NCI-H1417 (cell line): ENCODE measurements around the gene MOB3A.
"Not testable (repeated sequence)": the region's sequence is repeated elsewhere in the genome, so short reads cannot be mapped to it uniquely, and the experiment has no call there.

ENCODE experiments used
- DNase-seq, 3 experiments: peaks; one replicate each; lab custom pipeline; 2025; lab: John Stamatoyannopoulos, UW

Gene MOB3A

DNA sequence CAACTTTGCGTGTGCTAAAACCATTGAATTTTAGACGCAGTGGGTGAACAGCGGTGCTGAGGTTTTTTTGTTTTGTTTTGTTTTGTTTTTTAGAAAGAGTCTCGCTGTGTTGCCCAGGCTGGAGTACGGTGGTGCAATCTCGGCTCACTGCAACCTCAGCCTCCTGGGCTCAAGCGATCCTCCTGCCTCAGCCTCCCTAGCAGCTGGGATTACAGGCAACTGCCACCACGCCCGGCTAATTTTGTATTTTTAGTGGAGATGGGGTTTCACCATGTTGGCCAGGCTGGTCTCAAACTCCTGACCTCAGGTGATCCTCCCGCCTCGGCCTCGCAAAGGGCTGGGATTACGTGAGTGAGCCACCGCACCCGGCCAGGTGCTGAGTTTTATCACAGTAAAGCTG lies 61.9 kb downstream of the MOB3A start:
- not testable (repeated sequence) for DNase-seq

DNA sequence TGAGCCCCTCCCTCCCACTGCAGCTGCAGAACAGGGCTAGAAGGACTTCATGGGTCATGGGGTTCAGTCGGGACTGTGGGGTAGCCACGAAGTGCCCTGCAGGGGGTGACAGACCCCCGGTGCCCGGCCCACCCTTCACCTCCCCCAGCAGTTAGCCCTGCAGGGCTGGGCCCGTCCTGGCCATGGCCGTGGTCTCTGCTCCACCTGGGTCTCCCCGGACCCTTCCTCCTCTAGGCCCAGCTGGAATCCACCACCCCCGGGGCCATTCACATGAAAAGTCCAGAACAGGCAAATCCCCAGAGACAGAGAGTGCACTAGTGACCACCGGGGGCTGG lies 62.3 kb downstream of the MOB3A start:
- DNase-seq: no peak

DNA sequence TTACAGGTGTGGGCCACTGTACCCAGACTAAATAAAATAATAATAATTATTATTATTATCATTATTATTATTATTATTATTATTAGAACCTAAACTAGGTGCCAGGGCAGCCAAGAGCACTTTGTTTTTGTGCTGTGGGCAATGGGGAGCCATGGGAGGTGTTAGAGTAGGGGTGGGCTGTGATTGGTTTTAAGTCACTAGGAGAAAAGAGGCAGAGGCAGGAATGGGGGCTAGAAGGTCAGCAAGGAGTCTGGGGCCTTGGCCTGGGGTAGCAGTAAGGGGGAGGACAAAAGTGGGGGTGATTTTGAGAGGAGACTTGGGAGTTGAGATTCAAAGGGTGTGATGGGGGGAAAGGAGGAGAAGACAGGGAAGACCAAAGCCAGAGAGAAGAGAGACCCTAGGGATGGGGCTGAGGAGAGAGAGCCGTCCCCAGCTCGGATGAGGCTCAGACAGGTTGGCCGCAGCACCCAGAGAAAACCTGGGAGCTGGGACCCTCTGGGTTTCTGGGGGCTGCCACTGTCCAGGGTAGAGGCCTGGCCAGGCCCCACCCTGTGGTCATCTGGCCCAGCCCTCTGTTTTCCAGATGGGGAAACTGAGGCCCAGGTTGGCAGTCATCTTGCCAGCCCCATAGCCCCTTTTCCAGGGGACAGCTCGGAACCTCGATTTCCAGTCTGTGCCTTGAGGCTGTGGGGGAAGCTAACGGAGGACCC lies 62.9 kb downstream of the MOB3A start:
- DNase-seq: no peak

DNA sequence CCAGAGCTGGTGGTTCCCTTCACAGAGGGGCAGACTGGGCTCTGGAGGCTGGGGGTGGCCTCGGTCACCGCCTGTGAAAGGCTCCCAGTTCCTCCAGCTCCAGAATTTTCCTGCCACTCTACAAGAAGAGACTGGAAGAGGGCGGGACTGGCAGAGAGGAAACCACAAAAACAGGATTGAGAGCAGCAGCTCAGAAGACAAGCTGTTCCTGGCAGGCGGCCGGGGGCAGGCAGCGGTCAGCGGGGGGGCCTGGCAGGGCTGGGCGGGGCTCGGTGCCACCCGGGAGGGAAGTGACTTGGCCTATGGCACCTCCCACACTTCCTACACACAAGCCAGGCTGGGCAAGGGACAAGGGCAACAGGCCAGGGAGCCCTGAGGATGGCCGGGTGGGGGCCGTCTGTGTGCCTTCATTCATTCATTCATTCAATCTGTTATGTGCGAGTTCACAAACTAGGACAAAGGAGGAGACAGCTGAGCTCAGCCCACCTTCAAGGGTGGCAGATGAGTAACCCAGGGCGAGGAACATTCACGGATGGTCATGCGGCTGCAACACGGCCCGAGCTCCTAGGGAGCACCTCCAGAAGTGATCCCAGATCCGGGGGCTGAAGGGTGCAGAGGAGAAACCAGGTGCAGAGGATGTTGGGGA lies 63.7 kb downstream of the MOB3A start:
- DNase-seq: peak; percentile 79 to 89 (median 83)

DNA sequence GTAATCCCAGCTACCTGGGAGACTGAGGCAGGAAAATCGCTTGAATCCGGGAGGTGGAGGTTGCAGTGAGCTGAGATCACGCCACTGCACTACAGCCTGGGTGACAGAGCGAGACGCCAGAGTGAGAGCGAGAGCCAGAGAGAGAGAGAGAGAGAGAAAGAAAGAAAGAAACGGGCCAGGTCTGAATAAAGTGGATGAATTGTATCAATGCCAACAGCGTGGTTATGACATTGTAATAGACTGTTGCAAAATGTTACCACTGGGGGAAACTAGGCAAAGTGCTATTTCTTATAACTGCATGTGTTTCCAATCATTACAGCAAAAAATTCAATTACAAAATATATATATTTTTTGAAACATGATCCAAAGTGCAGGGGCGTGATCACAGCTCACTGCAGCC lies 68.8 kb downstream of the MOB3A start:
- no peak for DNase-seq

DNA sequence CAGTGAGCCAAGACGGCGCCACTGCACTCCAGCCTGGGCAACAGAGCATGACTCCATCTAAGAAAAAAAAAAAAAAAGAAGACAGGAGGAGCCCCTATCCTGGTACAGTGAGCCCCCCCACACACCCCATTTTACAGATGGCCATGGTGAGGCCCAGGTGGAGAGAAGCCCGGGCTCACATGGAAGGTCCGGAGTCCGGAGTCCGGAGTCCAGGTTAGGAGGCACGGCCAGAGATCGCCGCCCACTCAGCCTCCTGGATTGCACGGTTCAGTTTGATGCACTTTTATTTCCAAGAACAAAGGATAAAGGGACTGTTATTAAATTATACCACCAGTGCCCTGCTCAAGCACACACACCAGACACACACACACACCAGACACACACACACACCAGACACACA lies 69.4 kb downstream of the MOB3A start:
- no peak for DNase-seq

DNA sequence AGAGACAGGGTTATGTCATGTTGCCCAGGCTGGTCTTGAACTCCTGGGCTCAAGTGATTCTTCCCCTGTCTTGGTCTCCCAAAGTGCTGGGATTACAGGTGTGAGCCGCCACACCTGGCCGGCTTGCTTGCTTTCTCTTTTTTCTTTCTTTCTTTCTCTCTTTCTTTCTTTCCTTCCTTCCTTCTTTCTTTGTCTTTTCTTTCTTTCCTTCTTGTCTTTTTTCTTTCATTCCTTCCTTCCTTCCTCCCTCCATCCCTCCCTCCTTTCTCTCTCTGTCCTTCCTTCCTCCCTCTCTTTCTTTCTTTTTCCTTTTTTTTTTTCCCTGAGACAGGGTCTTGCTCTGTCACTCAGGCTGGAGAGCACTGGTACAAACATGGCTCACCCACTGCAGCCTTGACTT lies 73.8 kb downstream of the MOB3A start:
- DNase-seq: no peak

DNA sequence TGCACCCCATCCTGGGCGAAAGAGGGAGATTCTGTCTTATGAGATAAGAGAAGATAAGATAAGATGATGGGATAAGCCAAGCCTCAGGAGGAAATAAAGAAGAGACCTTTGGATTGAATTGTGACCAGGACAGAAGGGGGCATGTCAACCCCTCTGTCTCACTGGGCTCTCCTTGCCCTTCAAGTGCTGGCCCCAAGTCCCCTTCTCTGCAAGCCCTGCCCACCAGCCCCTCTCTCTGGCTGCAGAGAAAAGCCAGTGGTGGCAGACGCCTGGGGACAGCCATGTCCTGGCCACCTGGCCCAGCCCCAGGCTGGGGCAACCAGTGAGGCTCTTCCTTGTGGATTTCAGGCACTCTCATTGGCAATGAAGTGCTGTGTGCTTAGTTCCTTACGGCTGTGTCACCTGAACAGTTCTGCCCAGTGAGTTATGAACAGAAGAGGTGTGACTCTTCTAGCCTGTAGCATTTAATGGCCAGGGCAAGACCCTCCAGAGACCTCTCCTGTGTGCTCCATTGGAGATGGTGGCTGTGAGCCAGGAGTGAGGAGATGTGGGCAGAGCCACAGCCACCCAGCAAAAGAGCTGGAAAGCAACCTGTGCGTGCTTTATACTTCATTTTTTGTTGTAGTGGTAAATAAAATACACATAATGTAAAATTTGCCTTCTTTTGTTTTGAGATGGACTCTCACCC lies 74.5 kb downstream of the MOB3A start:
- no peak for DNase-seq
